ENCODE data around the gene ARHGAP1.

The ARHGAP1 gene

DNA sequence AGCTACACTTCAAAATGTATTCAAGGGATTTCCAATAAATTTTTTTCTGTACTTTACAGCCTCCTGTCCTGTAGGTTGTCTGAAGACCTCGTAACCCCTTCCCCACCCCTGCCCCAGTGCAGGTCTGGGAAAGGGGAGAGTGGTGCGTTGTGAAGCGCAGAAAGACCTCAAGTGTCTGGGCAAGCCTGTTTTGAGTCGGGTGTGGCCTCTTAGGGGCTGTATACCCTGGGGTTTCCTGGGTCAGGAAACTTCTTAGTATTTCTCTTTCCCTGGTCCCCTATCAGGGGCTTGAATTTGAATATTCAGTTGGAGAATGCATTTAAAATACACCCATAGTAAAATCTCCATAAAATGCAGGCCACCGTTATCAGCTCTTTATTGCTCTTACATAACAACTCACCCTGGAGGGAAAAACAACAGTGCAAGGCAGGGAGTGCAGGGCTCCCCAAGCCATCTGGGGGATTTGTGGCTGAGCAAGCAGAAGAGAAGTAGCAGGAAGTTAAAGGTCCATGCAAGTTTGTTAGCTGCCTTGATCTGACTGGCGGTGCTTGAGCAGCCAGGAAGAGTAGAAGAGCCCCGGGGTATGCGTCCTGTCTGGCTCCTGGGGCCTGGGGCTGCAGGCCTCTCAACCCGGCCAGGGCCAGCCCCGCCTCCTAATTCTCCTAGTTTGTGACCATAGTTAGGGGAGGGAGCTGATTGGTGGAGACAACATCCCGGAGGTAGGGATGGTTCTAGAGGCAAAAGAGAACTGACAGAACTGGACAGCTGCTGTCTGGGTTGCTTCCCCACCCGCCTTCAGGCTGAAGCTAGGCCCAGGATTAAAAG lies 25.7 kb downstream of the ARHGAP1 start:
- WGBS (ENCODE audit: extremely low coverage, insufficient coverage, insufficient read length), result no CpG with 5 or more reads among the region's 12 CpGs
- no peak overlapping the region for H3K4me3 ChIP-seq (ENCODE audit: low read depth, low read length)
- H3K9me3 ChIP-seq (ENCODE audit: insufficient read depth, low read depth, low read length), result no peaks in the 10 kb centered on the region
- H3K79me2 ChIP-seq (ENCODE audit: control insufficient read depth, insufficient read depth, low read length, poor library complexity), result no peaks in the 10 kb centered on the region
- H3K14ac ChIP-seq (ENCODE audit: low read length), result no peak overlapping the region
- H2BK12ac ChIP-seq (ENCODE audit: low read length), result no peak overlapping the region
- H3K4me2 ChIP-seq (ENCODE audit: low read length), result peak overlapping the region; percentile 27
- peaks cover 17 to 20% of the 10 kb centered on the region in 2 experiments for H3K4me1 ChIP-seq (ENCODE audit: control insufficient read depth in 1 of 2, insufficient read depth in 2 of 2, low read length in 2 of 2)
- no peak overlapping the region for H4K12ac ChIP-seq (ENCODE audit: low read depth, low read length)
- peak overlapping the region; percentile 86 for H4K91ac ChIP-seq (ENCODE audit: low read depth, low read length)
- no peak overlapping the region for H3K9ac ChIP-seq (ENCODE audit: low read length)
- H3K18ac ChIP-seq (ENCODE audit: low read length), result no peak overlapping the region
- DNase-seq, result peak; percentile 86 to 89
- peak overlapping the region; percentile 79 for H3K27ac ChIP-seq (ENCODE audit: low read depth, low read length)
- no peak overlapping the region for H4K8ac ChIP-seq (ENCODE audit: low read depth, low read length)
- no peak overlapping the region for H2BK5ac ChIP-seq (ENCODE audit: low read depth, low read length, poor library complexity)
- H3K4ac ChIP-seq (ENCODE audit: low read depth, low read length), result no peak overlapping the region
- no peak overlapping the region for H2AFZ ChIP-seq (ENCODE audit: insufficient read depth, low read length, poor library complexity)
- no peak overlapping the region for H2BK120ac ChIP-seq (ENCODE audit: insufficient read depth, low read length, poor library complexity)
- H3K36me3 ChIP-seq (ENCODE audit: control insufficient read depth in 1 of 2, insufficient read depth in 2 of 2, low read length in 2 of 2), result peaks cover 50 to 62% of the 10 kb centered on the region in 2 experiments
- no peak overlapping the region for H3K23ac ChIP-seq (ENCODE audit: low read length)
- H3K79me1 ChIP-seq (ENCODE audit: low read length), result peaks cover 11% of the 10 kb centered on the region
- no peak overlapping the region for H2AK5ac ChIP-seq (ENCODE audit: low read length)
- H3K27me3 ChIP-seq (ENCODE audit: insufficient read depth, low read length), result no peaks in the 10 kb centered on the region

DNA sequence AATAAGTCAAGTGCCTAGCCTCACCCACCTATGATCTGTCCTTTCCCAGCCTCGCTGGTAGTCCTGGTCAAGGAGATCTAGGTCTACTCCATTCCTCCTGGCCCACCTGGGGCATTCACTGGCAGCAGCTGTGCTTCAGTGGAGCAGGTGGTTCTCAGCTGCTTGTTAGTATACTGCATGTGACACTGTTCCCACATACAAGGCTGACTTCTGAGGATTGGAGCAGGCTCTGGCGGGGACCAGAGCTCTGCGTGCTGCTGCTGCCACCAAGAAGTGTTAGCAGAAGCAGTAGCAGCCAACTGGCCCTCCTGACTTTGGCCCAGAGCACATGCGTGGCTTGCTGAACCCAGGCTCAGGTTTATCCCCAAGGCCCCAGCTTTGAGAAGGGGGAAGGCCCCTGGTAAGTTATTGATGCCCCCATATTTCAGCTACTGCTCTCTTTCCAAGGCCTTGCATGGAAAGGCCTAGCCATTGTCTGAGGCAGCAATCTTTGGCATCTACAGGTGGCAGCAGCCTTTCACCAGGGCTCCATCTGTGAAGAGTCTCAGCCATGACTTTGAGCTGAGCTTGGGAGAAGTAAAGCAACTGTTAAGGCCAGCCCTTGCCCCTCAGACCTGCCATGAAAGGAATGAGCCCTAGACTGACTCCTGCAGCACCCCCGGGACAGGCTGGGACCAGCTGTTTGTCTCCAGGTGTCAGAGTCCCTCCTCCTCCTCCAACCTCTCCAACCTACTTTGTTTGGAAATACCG lies 26.5 kb downstream of the ARHGAP1 start:
- DNase-seq, result no peak
- H3K36me3 ChIP-seq (ENCODE audit: control insufficient read depth in 1 of 2, insufficient read depth in 2 of 2, low read length in 2 of 2), result peaks cover 43 to 59% of the 10 kb centered on the region in 2 experiments
- H3K4me3 ChIP-seq (ENCODE audit: low read depth, low read length), result no peak overlapping the region
- H2AK5ac ChIP-seq (ENCODE audit: low read length), result no peak overlapping the region
- H3K9me3 ChIP-seq (ENCODE audit: insufficient read depth, low read depth, low read length), result no peaks in the 10 kb centered on the region
- H3K4ac ChIP-seq (ENCODE audit: low read depth, low read length), result no peak overlapping the region
- no peak overlapping the region for H4K8ac ChIP-seq (ENCODE audit: low read depth, low read length)
- peak overlapping the region; percentile 12 for H4K12ac ChIP-seq (ENCODE audit: low read depth, low read length)
- H2BK12ac ChIP-seq (ENCODE audit: low read length), result peak overlapping the region; percentile 33
- H3K9ac ChIP-seq (ENCODE audit: low read length), result no peak overlapping the region
- peaks cover 17 to 20% of the 10 kb centered on the region in 2 experiments for H3K4me1 ChIP-seq (ENCODE audit: control insufficient read depth in 1 of 2, insufficient read depth in 2 of 2, low read length in 2 of 2)
- peak overlapping the region; percentile 1 for H3K14ac ChIP-seq (ENCODE audit: low read length)
- H3K27me3 ChIP-seq (ENCODE audit: insufficient read depth, low read length), result no peaks in the 10 kb centered on the region
- peaks cover 11% of the 10 kb centered on the region for H3K79me1 ChIP-seq (ENCODE audit: low read length)
- H3K4me2 ChIP-seq (ENCODE audit: low read length), result no peak overlapping the region
- H2BK120ac ChIP-seq (ENCODE audit: insufficient read depth, low read length, poor library complexity), result no peak overlapping the region
- H3K79me2 ChIP-seq (ENCODE audit: control insufficient read depth, insufficient read depth, low read length, poor library complexity), result no peaks in the 10 kb centered on the region
- H3K23ac ChIP-seq (ENCODE audit: low read length), result no peak overlapping the region
- H2BK5ac ChIP-seq (ENCODE audit: low read depth, low read length, poor library complexity), result no peak overlapping the region
- H3K27ac ChIP-seq (ENCODE audit: low read depth, low read length), result peak overlapping the region; percentile 75
- no peak overlapping the region for H2AFZ ChIP-seq (ENCODE audit: insufficient read depth, low read length, poor library complexity)
- no CpG with 5 or more reads among the region's 6 CpGs for WGBS (ENCODE audit: extremely low coverage, insufficient coverage, insufficient read length)
- H3K18ac ChIP-seq (ENCODE audit: low read length), result peak overlapping the region; percentile 9
- no peak overlapping the region for H4K91ac ChIP-seq (ENCODE audit: low read depth, low read length)

DNA sequence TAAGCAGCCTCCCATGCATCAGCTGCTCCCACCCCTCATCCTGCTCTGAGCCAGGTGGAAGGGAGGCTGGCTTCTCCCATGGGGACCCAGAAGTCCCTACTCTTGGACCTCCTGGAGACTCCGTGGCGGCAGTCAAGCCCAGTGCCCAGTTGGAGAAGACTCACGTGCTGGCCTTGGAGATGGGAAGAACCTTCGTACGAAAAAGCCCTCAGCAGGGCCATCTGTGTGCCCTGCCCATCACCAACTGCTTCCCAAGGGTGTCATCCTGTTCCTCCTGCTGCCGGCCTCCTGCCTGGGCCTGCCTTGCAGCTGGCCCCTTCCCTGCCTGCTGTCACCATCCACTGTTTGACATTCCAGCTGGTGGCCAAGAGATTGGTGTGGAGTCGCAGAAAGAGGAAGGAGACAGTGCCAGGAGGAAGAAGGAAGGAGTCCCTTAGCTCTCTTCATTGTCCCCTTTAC lies 28.0 kb downstream of the ARHGAP1 start:
- H3K23ac ChIP-seq (ENCODE audit: low read length), result no peak overlapping the region
- no peak overlapping the region for H4K91ac ChIP-seq (ENCODE audit: low read depth, low read length)
- H3K27me3 ChIP-seq (ENCODE audit: insufficient read depth, low read length), result no peaks in the 10 kb centered on the region
- no peak overlapping the region for H3K9ac ChIP-seq (ENCODE audit: low read length)
- no peak overlapping the region for H4K12ac ChIP-seq (ENCODE audit: low read depth, low read length)
- H3K9me3 ChIP-seq (ENCODE audit: insufficient read depth, low read depth, low read length), result no peaks in the 10 kb centered on the region
- H3K4me3 ChIP-seq (ENCODE audit: low read depth, low read length), result no peak overlapping the region
- no peak for DNase-seq
- peaks cover 11% of the 10 kb centered on the region for H3K79me1 ChIP-seq (ENCODE audit: low read length)
- no peak overlapping the region for H3K18ac ChIP-seq (ENCODE audit: low read length)
- H4K8ac ChIP-seq (ENCODE audit: low read depth, low read length), result no peak overlapping the region
- peaks cover 17 to 20% of the 10 kb centered on the region in 2 experiments for H3K4me1 ChIP-seq (ENCODE audit: control insufficient read depth in 1 of 2, insufficient read depth in 2 of 2, low read length in 2 of 2)
- H2AK5ac ChIP-seq (ENCODE audit: low read length), result no peak overlapping the region
- H3K4me2 ChIP-seq (ENCODE audit: low read length), result no peak overlapping the region
- H3K14ac ChIP-seq (ENCODE audit: low read length), result no peak overlapping the region
- no peak overlapping the region for H2BK12ac ChIP-seq (ENCODE audit: low read length)
- no peak overlapping the region for H2AFZ ChIP-seq (ENCODE audit: insufficient read depth, low read length, poor library complexity)
- H3K27ac ChIP-seq (ENCODE audit: low read depth, low read length), result no peak overlapping the region
- no peak overlapping the region for H3K4ac ChIP-seq (ENCODE audit: low read depth, low read length)
- no peak overlapping the region for H2BK120ac ChIP-seq (ENCODE audit: insufficient read depth, low read length, poor library complexity)
- no peak overlapping the region for H2BK5ac ChIP-seq (ENCODE audit: low read depth, low read length, poor library complexity)
- WGBS (ENCODE audit: extremely low coverage, insufficient coverage, insufficient read length), result no CpG with 5 or more reads among the region's 7 CpGs
- no peaks in the 10 kb centered on the region for H3K79me2 ChIP-seq (ENCODE audit: control insufficient read depth, insufficient read depth, low read length, poor library complexity)
- peaks cover 45 to 61% of the 10 kb centered on the region in 2 experiments for H3K36me3 ChIP-seq (ENCODE audit: control insufficient read depth in 1 of 2, insufficient read depth in 2 of 2, low read length in 2 of 2)

DNA sequence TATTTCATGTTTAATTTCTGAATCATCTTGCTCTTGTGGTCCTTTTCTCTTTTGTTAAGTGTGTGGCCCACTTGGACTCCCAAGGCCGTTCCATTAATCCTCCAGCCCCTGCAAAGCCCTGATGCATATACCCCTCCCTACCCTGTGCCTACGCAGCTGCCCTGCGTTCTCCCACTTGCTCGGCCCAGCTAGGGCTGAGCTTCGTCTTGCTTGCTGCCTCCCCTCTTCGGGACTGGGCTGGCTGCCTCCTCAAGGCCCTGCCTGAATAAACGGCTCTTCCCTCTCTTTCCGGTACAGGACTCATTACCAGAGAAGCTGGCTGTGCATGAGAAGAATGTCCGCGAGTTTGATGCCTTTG lies 28.5 kb downstream of the ARHGAP1 start:
- Histone ChIP-seq H3K23ac (ENCODE audit: low read length) (no peak overlapping the region), H3K4ac (ENCODE audit: low read depth, low read length) (no peak overlapping the region), H2BK5ac (ENCODE audit: low read depth, low read length, poor library complexity) (no peak overlapping the region), H2BK12ac (ENCODE audit: low read length) (no peak overlapping the region), H4K91ac (ENCODE audit: low read depth, low read length) (no peak overlapping the region), H3K18ac (ENCODE audit: low read length) (no peak overlapping the region), H3K27ac (ENCODE audit: low read depth, low read length) (no peak overlapping the region), H3K36me3 (ENCODE audit: control insufficient read depth in 1 of 2, insufficient read depth in 2 of 2, low read length in 2 of 2) (peaks cover 46 to 61% of the 10 kb centered on the region in 2 experiments), H4K12ac (ENCODE audit: low read depth, low read length) (no peak overlapping the region), H3K79me2 (ENCODE audit: control insufficient read depth, insufficient read depth, low read length, poor library complexity) (no peaks in the 10 kb centered on the region), H3K79me1 (ENCODE audit: low read length) (peaks cover 11% of the 10 kb centered on the region), H3K4me2 (ENCODE audit: low read length) (no peak overlapping the region), H3K9ac (ENCODE audit: low read length) (no peak overlapping the region), H3K9me3 (ENCODE audit: insufficient read depth, low read depth, low read length) (no peaks in the 10 kb centered on the region), H2BK120ac (ENCODE audit: insufficient read depth, low read length, poor library complexity) (no peak overlapping the region), H3K4me3 (ENCODE audit: low read depth, low read length) (no peak overlapping the region), H3K27me3 (ENCODE audit: insufficient read depth, low read length) (no peaks in the 10 kb centered on the region), H2AK5ac (ENCODE audit: low read length) (no peak overlapping the region), H3K4me1 (ENCODE audit: control insufficient read depth in 1 of 2, insufficient read depth in 2 of 2, low read length in 2 of 2) (peaks cover 17 to 20% of the 10 kb centered on the region in 2 experiments), H2AFZ (ENCODE audit: insufficient read depth, low read length, poor library complexity) (no peak overlapping the region), H3K14ac (ENCODE audit: low read length) (no peak overlapping the region), H4K8ac (ENCODE audit: low read depth, low read length) (no peak overlapping the region)
- no peak for DNase-seq
- no CpG with 5 or more reads among the region's 10 CpGs for WGBS (ENCODE audit: extremely low coverage, insufficient coverage, insufficient read length)

Measured in trophoblast cell (in vitro differentiated cells and primary cell).